GM21515 (cell line): Measurements from ENCODE around the gene F12.

Source experiments
- ATAC-seq: cut with Tn5 transposase; IDR thresholded peaks from one replicate; pipeline ENCODE4 v1.9.1; 2021; ENCODE audit not compliant: unreplicated experiment

The F12 gene

DNA sequence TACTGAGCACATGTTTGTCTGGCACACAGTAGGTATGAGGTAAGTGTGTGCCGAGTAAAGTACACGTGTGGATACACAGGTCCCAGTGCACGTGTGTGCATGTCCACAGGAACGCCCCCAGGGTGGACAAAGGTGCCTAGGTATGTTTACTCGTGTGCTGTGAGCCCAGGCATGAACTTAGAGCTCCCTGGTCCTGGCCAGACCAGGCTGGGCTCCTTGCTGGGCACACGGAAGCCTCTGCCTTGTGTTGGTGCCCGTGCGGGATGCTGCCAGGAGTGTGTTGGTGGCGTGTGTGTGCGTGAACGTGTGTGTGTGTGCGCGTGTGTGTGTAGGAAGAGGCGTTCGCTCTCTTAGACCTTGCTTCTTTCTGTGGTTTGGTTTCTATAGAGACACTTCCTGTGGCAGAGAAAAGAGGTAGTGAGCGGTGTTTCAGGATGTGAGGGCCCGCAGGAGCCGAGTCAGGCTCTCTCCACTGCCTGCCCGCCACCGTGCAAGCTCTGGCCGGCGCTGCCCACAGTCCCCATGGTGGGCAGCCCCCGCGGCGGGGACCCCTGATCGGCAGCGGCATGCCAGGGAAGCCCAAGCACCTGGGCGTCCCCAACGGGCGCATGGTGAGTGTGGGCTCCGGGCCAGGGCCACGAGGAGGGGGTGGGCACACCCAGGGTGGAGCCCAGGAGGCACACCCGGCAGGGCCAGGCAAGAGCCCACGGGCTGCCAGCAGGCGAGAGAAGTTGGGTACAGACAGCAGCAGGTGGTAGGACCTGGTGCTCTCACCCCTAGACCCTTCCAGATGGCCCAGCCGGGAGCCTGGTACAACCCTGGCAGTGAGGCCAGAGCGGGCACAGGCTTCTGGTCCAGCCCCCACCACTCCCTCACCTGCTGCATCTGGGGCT, 51.7 kb downstream of the F12 start, which contains the start of gene RGS14:
TSS of gene RGS14 (plus strand) at position 466 of the 893 bp plus-strand sequence. CDS start at position 567, 101 bp downstream.
- peak; percentile 85 for ATAC-seq

DNA sequence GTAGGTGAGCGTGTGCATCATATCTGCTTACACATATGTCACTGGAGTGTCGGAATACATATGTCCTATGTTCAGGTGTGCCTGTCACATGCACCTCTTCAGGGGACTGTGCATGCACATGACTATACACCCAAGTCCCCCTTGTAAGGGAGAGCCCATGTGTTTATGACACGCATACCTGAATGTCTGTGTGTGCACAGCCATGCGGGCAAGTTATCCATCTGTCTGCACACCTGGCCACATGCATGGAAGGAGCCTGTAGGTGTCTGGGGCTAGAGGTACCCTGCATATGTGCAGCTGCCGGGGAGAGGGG, 52.3 kb downstream of the F12 start:
- no peak for ATAC-seq

DNA sequence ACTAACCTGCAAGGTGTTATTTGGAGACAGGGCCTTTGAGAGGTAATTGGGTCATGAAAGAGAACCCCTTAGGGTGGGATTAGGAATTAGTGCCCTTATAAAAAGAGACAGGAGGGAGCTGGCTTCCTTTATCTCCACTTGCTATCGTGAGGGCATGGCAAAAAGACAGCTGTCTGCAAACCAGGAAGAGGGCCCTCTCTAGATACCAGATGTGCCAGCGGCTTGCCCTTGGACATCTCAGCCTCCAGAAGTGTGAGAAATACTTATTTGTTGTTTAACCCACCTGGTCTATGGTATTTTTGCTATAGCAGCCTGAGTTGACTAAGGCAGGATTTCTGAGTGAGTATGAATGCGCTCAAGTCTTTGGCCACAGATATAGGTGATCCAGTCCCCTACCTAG, 52.6 kb downstream of the F12 start:
- ATAC-seq: no peak

DNA sequence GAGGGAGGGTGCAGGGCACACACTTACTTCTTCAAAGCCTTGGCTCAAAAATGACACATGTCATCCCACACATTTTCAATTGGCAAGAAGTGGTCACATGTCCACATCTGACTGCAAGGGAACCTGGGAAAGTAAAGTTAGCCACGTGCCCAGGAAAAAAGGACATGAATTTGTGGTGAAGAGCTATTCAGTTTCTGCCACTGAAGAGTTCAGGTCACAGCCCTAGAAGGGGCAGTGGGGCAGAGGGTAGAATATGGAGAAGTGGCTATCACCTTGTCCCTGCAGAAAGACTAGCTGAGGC, 53.5 kb downstream of the F12 start:
- no peak for ATAC-seq

DNA sequence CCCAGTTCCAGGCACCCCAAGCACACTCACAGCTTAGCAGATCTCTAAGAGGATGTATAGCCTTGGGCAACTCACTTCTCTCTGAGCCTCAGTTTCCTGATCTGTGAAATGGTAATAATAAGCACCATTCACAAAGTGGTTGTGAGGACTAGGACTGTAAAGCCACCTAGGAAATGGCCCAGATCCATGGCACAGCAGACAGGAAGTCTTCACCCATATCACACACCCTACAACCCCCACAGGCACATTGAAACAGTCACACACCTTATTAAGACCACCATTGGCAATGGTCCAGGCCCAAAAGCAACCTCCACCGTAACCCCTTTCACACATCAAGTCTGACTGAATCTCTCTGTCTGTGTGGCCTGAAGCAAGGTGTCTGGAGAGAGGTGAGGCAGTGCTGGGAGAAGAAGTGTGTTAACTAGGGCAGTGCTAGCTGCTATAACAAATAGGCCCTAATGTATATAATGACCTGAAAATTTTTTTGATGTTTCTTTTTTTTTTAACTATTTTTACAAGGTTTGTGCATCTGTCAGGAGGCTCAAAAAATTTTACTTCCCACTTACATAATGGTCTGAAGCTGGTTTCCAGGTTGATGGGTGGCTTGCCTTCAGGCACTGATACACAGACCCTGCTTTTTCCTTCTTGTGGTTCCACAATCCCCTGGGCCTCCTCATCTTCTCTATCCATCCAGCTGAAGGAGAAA, 54.0 kb downstream of the F12 start:
- no peak for ATAC-seq

DNA sequence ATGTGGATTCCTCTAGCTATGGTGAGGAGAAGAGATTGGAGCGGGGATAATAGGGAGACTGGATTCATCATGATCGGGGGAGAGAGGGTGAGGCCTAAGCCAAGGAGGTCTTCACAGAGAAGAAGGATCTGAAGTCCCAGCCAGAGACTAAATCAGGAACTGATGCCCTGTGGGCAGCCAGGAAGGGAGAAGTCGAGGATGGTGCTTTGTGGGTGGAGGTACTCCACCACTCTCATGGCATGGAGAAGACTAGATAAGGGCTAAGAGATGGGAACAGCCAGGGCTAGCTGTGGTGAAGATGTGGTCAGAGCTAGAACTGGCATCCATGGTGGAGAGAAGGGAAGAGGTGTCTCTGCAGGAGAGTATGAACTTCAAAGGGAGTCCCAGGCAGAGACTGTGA, 54.7 kb downstream of the F12 start:
- ATAC-seq: no peak

DNA sequence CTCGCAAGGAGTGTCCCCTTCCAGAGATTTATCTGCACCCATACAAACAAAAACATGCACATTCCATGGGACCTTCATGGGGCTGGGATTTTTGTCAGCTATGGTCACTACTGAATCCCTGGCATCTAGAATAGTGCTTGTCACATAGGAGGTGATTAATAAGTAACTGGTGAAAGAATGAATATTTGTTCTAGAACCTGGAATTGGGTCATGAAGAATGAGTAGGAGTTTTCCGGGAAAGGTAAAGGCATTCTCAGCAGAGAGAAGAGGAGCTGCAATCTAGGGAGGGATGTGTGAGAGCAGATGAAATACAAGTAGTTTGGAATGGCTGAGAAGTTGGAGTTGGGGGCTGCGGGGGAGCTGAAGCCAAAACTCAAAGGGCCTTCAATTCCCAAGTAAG, 55.1 kb downstream of the F12 start:
- ATAC-seq: no peak

DNA sequence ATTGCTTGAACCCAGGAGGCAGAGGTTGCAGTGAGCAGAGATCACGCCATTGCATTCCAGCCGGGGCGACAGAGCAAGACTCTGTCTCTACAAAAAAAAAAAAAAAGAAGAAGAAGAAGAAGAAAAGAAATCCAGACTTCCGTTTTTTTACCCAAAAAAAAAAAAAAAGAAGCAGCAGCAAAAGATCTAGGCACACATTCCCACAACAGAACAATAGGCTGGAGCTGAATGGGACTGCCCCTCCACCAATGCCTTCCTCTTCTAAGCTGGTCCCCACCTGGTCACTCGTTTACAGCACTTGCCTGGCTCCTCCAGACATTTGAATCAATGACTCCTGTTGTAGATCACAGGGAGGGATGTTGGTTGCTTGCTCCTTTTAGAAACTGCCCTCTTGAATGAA, 56.3 kb downstream of the F12 start:
- no peak for ATAC-seq
